Thyroid gland (tissue), 4 donors: ENCODE measurements around the gene PREX1.

Source experiments
- POLR2A ChIP-seq, 2 donors: fragments of 450-650 bp; IDR thresholded peaks; one replicate each; pipeline ENCODE4 v1.6.1; 2017; ENCODE audit warnings: antibody characterized with exemption in 2 of 2, mild to moderate bottlenecking in 2 of 2, moderate library complexity in 1 of 2
- TF ChIP-seq, protein P1 (sequence below), 6 experiments: fragments of 200-600 bp in 3 of 6; fragments of 450-650 bp in 3 of 6; sonication (generic) in 3 of 6; IDR thresholded peaks; one replicate each; pipeline ENCODE4 v1.5.1; 2016 to 2019; ENCODE audit warnings: antibody characterized with exemption in 6 of 6, mild to moderate bottlenecking in 2 of 6, inconsistent platforms in 1 of 6, moderate library complexity in 1 of 6

DNA sequence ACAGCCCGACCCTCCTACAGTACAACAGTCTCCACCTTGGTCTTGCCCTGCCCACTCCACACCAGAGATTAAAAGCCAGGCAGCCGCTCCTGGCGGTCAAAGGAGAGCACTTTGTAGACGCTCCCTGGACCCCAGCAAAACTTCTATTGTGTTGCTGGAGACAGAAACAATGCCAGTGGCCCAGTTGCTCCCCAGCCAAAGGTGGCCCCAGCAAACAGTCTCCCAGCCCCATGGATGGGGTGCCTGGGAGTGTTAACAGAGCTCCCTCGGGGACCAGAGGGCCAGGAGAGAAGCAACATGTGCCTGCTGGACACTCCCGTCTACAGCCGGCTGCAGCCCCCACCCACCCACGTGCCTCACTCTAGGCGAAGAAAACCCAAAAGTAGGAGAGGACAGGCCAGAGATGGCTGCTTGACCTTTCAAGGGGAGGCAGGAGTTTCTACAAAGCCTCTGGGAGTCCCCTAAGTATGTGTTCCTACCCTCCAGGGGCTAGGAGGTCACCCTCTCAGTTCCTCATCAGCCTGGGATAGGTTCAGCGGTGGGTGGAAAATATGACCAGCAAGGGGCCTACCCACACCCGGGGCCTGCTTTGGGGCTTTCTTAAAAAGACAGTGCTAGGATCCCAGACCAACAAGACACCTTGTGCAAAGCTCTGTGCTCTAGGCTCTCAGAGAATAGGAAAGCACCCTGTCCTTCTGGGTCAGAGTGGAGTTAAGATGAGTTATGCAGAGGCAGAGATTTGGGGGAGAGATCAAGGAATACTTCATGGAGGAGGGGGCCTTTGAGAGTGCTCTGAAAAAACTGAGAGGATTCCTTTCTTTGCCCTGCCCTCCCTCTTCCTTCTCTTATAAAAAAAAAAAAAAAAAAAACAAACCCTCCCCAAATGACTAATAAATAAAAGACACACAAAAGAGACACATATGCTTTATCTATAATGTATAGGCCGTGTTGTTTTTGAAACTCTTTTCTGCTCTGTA, 19.0 kb upstream of the PREX1 start:
- no peak for TF ChIP-seq POLR2A (IDR thresholded peaks at IDR 0.05)
- TF ChIP-seq, protein P1, sequence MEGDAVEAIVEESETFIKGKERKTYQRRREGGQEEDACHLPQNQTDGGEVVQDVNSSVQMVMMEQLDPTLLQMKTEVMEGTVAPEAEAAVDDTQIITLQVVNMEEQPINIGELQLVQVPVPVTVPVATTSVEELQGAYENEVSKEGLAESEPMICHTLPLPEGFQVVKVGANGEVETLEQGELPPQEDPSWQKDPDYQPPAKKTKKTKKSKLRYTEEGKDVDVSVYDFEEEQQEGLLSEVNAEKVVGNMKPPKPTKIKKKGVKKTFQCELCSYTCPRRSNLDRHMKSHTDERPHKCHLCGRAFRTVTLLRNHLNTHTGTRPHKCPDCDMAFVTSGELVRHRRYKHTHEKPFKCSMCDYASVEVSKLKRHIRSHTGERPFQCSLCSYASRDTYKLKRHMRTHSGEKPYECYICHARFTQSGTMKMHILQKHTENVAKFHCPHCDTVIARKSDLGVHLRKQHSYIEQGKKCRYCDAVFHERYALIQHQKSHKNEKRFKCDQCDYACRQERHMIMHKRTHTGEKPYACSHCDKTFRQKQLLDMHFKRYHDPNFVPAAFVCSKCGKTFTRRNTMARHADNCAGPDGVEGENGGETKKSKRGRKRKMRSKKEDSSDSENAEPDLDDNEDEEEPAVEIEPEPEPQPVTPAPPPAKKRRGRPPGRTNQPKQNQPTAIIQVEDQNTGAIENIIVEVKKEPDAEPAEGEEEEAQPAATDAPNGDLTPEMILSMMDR (IDR thresholded peaks at IDR 0.05) = no peak
